ENCODE results near the gene EEF2KMT.

Gene EEF2KMT

GRCh38 chr16:5035909-5036227 lies 61.7 kb downstream of the EEF2KMT start:
- no peak for DNase-seq
